H54 (cell line): ENCODE data around the gene GBX1.

Experiments
- DNase-seq: peaks from one replicate; pipeline ENCODE4 v3.0.0; 2011; ENCODE audit warnings: low spot score, mixed read lengths; ENCODE audit not compliant: insufficient read length
- FAIRE-seq: peaks from 3 replicates; lab custom pipeline; 2011; peaks lifted over from hg19 to GRCh38; lab: Jason Lieb, UNC
- POLR2A ChIP-seq: IDR thresholded peaks from 2 replicates; pipeline ENCODE4 v1.6.1; 2011; ENCODE audit warnings: low read depth, mild to moderate bottlenecking, low read length

GBX1 gene

GRCh38 chr7:151173386-151174245 is 6.1 kb upstream of the GBX1 start:
- FAIRE-seq (no peak), DNase-seq (no peak)
- no peak for TF ChIP-seq POLR2A

GRCh38 chr7:151172273-151173141 is 5.0 kb upstream of the GBX1 start:
- FAIRE-seq: no peak
- peak; percentile 89 for DNase-seq
- TF ChIP-seq POLR2A: no peak

DNA sequence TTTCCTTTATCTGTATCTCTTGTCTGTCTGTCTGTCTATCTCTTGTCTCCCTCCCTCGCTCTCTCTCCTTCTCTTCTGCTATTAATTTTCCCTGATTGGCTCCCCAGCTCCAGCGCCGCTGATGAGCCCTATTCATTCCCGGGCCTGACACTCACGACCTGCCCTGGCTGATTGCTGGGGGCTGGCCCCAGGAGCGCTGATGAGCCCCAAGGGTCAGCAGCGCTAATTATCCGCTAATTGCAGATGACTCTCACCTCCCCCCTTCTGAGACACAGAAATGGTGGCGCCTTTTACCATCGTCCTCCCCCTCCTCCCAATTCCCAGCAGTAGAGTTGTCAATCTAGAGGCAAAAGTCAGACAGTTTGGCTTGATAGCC is 1.3 kb upstream of the GBX1 start:
- no peak for TF ChIP-seq POLR2A
- FAIRE-seq: no peak
- no peak for DNase-seq

- DNase-seq (no peak), FAIRE-seq (no peak)
- TF ChIP-seq POLR2A: no peak
Observed at GRCh38 chr7:151168003-151168786, 701 bp upstream of the GBX1 start.

- DNase-seq: no peak
- TF ChIP-seq POLR2A: no peak
- FAIRE-seq: no peak
Observed at GRCh38 chr7:151166629-151167196, 781 bp downstream of the GBX1 start.

DNA sequence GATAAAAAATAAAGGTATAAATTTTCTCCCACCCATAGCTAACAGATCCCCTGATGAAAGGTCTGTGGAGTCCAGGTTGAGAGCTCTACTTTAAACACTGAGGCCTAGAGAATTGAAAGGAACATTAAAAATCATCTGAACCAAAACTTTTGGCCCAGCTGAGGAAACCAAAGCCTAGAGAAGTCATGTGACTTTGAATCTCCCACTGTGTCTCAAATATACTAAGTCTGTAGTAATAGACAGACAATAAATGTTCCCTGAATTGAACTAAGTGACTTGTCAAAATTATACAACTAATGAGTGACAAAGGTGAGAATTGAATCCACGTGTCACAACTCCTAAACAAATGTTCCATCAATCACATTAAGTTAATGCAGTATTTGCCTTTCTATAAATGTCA is 5.7 kb downstream of the GBX1 start:
- DNase-seq (no peak), FAIRE-seq (no peak)
- no peak for TF ChIP-seq POLR2A

- peak; percentile 53 for DNase-seq
- peak; percentile 74 for FAIRE-seq
- TF ChIP-seq POLR2A: no peak
Observed at GRCh38 chr7:151157645-151158329, 9.7 kb downstream of the GBX1 start.

- no peak for DNase-seq
- no peak for TF ChIP-seq POLR2A
- no peak for FAIRE-seq
Observed at GRCh38 chr7:151152643-151153513, 14.6 kb downstream of the GBX1 start.

- TF ChIP-seq POLR2A: no peak
- no peak for FAIRE-seq
- no peak for DNase-seq
Observed at GRCh38 chr7:151150388-151150787, 17.1 kb downstream of the GBX1 start.

GRCh38 chr7:151148319-151149259 is 18.9 kb downstream of the GBX1 start:
- DNase-seq (no peak), FAIRE-seq (no peak)
- no peak for TF ChIP-seq POLR2A

DNA sequence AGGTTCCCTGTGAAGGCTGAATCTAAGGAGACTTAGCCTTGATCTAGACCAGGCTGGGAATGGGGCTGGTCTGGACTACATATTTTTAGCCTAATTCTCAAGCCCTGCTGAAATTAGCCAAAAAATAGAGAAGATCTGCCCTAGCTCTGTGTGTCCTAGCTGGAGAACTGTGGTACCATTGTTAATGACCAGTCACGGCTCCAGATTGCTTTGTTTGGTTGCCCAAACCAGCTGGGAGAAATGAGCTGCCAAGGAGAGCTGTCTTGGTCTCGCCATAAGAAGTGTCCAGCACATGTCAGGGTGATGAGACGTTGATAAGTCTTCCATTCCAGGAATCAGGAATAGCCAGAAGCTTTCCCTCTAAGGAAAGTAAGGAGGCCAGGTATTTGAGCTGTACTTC is 20.7 kb downstream of the GBX1 start:
- FAIRE-seq (no peak), DNase-seq (no peak)
- no peak for TF ChIP-seq POLR2A
